NCI-H1417 (cell line): ENCODE measurements around the gene EFCAB6.

Source experiments
- DNase-seq, 3 experiments: peaks; one replicate each; lab custom pipeline; 2025; lab: John Stamatoyannopoulos, UW

EFCAB6 gene

DNA sequence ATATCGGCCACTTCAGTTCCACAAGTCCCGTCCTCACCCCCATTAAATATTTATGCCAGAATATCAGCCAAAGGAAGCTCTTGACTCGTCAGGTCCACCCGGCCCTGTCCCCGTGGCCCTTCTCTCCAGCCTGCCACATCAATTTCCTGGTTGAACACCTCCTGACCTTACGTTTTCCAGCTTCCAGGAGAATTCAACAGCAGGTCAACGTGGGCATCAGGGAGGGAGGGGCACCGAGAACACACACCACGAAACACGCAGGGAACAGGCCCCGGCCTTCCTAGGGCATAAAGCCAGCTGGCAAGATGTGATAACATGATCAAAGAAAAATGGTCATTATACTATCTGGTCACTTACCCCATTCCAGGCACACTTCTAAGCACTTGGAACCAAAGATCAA is 34.9 kb upstream of the EFCAB6 start:
- DNase-seq = no peak

DNA sequence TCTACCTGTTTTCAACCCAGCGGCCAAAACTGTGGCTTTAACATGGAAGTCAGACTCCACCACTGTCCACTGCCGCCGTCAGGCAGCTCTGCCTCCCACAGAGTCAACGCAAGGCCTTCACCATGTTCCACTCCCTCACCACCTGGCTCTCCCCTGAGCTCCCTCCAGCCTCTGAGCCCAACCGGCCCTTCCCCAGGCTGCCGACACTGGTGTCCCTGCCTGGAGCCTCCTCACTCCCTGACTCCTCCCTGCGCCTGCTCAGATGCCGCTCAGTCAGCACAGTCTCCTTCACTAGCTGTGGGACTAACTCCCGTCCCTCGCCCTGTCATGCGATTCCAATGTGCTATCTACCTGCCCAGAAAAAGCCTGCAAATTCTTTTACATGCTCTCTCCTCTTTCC is 33.9 kb upstream of the EFCAB6 start:
- no peak for DNase-seq

DNA sequence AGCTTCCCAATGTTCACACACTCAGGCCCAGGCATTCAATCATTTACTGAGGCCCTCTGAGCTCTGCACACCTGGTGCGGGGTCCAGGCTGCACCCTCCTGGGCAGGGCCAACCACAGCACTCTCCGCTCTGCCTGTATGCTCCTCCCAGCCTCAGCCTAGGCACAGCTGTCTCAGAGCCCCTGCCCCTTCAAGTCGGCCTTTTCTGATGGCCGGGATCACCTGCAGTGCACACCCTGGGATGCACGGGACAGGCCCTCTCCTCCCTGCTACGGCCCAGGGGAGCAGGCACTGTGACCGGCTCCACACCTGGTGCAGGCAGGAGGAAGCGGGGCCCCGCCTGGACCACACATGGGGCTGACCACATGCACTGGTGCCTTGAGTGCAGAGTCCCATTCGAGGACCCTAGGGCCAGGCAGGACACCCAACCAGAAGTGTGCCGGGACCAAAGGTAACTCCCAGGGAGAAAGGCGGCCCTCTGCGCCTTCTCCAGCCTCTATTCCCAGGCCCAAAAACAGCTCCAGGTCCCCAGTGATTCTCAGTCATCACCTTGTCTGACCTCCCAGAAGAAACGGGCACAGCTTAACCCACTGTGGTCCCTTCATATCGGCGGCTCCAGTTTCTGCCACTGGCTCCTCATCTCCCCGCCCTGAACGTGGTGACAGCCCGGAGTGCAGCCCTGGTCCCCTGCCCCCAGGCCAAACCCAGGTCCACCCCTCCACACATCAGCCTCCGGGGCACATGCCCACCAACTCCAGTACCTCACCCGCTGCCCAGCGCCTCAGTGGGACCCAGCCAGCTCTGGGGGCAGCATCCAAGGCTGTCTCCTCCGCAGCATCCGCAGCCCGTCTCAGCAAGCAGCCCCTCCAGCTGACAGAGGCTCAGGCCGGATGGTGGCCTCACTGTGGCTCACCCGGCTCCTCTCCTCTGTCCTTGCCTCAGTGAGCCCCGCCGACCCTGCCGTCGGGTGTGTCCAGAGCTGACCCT is 32.7 kb upstream of the EFCAB6 start:
- DNase-seq = no peak

DNA sequence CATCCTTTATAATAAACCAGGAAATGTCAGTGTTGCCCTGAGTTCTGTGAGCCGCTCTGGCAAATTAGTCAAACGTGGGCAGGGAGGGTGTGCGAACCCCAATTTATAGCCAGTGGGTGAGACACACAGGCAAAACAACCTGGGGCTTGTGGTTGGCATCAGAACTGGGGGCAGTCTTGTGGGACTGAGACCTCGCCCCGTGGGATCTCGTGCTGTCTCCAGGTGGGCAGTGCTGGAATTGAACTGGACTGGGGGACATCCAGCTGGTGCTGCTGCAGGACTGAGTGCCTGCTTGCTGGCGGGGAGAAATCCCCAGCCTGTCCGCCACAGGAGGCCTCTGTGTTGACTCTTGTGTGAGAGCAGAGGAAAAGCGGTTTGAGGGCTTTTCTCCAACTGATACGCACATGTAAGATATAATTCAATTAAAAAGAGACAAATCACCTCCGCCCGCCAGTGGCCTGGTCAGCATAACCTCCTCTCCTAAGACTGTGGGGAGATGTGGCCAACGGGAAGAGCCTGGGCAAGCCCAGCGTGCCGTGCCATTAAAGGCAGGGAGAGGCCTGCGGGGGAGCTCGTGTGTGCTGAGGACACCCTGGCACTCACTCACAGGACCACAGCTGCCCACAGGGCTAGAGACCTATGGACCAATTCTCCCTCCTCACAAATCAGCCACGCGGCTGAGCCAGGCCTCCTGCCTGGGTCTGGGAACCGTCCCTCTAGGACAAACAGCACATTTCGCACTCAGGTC is 31.9 kb upstream of the EFCAB6 start:
- DNase-seq = no peak

DNA sequence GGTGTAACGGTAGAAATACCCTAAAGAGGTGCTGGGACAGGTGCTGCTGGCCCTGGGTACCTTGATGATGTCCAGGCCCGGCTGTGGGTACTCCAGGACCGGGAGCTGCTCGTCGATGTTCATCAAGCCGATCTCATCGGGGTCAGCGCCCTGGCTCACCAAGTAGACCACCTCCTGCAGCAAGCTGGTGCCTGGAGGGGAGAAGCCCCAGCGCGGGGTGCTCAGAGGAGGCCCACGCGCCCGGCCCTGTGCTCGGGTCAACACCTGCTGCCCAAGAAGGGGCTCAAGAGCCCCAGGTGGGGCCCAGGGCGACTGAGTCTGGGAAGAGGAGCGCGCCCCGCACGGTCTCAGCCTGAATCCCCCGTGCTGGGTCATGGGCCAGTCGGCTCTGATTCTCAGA is 29.6 kb upstream of the EFCAB6 start:
- no peak for DNase-seq

DNA sequence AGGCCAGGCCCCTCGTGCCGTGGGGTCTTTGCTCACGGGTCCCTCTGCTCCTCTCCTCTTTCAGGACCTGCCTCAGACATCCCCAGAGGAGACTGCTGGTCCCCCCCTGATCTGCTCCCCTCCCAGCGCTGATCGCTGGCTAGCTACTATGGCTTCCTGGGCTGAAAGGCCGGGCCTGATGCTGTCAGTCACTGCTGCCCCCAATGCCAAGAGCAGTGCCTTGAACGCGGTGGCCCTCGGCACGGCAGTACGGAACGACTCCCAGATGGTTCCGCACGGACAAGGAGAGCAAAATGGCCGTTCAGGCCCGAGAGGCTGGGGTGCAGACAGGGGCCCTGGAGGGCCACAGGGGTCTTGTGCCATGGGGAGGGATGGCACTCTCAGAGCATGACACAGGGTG is 28.7 kb upstream of the EFCAB6 start:
- DNase-seq = no peak

DNA sequence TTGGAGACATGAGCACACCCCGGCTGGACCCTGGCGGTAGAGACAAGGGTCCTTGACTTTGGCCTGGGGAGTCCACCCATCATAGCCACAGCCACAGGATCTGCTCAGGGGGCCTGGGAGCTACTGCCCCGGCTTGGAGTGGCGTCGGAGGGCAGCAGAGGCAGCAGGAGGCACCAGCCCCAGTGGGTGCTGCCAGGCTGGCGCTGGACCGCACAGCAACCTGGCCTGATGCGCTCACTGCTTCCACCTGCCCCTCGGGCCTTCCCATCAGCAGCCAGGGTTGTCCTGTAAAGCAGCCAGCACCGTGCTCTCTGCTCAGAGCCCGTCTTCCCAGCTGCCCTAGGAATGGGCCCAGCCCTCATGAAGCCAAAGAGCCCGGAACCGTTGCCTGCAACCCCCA is 28.3 kb upstream of the EFCAB6 start:
- DNase-seq = no peak

DNA sequence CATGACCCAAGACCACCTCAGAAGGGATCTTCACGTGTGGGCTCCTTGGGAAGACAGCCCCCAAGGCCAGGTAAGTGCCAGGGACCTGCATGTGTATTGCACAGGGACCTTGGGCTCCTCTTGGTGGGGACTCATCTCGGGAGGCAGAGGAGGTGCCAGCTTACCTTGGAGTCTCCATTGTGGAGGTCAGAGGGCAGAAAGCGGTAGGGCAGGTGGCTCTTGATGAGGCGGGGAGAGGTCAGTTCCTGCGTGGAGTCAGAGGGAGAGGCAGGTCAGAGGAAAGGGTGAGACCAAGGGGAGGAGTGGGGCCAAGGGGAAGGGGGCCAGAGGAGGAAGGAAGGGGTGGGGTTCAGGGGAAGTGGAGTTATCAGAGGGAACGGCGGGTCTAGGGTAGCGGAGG is 27.7 kb upstream of the EFCAB6 start:
- DNase-seq = no peak

DNA sequence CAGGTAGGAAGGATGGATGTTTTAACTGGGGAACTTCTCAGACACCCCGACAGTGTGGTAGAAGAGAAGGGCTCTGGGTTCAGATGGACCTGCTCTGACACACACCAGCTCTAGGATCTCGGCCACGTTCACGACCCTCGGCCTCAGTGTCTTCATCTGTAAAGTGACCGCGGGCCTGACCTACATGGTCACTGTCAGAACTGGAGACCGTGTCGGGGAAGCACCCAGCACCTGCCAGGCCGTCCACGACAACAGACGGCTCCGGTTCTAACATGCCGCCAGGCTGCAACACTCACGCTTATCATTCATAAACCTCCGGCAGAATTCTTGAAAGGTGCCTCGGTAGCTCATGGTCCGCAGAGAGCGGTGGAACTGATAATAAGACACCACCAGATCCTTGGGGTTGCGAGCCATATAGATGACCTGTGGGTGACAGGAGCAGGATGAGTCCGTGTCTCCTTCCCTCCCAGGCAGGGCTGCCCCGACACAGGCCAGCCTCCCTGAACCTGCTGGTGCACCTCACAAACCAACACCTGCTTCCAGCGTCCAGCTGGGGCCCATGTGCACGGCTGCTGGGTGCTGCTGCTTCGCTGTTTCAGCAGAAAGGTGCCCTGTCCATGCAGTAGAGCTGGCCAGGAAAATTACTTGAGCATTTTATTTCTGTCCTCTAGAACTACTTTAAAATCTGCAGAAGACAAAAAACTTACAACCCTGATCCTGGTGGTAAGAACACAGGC is 26.6 kb upstream of the EFCAB6 start:
- no peak for DNase-seq

DNA sequence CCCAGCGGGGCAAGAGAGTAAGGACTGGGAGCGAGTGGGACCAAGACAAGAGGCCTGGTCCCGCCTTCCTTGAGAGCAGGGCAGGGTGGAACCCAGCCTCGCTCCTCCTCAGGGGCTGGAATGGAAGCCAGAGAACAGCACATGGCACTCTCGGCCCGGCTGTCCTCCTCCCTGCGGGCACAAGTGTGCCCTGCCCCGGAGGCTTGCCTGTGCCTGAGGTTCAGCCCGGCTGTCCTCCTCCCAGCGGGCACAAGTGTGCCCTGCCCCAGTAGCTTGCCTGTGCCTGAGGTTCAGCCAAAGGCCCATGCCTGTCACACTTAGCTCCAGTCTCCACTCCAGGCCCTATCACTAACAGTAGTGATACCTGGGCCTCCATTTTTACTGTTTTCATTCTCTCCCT is 26.1 kb upstream of the EFCAB6 start:
- no peak for DNase-seq

DNA sequence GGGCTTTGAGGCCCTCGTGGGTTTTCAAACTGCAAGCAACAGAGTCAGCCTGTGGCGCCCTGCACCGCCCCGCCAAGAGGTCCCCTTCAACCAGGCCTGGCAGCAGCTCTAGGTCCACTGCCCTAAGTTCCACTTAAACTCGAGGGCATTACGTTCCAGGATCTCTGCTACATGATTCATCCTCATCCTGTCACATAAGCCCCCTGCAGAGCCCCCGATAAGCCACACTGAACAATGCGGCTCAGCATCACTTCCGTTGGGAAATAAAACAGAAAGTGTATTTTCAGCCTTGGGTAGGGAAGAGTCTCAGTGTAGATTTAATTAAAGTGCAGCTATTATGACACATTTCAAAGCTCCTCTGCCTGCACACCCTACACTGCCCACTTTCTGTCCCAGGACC is 25.6 kb upstream of the EFCAB6 start:
- DNase-seq = no peak

DNA sequence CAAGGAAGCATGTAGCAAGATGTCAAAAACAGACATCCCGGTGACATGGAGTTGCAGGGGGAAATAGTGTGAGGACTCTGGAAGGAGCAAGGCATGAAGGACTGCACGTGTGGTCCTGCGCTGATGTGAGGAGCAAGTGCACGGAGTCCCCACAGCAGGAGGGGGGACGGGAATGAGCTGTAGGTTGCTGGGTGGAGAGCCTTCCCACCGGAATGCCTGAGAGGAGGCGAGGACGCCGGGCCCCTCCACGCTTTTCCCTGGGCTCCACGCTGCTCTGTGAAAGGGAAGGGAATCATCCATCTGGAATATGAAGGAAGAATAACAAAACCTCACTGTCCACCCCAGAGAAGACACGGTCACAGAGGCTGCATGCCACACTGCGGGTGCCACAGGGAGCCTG is 23.6 kb upstream of the EFCAB6 start:
- DNase-seq = no peak

DNA sequence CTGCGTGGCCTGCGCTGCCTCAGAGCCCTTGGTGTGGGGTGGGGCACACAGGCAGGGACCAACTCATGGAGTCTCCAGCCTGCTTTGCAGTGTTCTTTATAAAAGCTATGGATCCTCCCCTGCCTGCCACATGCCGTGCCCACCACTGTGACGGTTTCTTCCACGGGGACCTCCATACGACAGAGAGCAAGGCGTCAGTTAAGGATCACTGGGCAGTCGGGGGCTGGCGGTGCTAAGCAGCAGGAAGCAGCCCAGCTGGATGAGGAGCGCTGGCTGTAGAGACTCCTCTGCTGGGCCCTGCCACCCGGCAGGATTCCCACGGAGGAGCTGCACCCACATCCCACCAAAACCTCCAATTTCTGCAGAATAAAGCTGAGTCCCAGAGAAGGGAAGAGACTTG is 23.1 kb upstream of the EFCAB6 start:
- DNase-seq = no peak

DNA sequence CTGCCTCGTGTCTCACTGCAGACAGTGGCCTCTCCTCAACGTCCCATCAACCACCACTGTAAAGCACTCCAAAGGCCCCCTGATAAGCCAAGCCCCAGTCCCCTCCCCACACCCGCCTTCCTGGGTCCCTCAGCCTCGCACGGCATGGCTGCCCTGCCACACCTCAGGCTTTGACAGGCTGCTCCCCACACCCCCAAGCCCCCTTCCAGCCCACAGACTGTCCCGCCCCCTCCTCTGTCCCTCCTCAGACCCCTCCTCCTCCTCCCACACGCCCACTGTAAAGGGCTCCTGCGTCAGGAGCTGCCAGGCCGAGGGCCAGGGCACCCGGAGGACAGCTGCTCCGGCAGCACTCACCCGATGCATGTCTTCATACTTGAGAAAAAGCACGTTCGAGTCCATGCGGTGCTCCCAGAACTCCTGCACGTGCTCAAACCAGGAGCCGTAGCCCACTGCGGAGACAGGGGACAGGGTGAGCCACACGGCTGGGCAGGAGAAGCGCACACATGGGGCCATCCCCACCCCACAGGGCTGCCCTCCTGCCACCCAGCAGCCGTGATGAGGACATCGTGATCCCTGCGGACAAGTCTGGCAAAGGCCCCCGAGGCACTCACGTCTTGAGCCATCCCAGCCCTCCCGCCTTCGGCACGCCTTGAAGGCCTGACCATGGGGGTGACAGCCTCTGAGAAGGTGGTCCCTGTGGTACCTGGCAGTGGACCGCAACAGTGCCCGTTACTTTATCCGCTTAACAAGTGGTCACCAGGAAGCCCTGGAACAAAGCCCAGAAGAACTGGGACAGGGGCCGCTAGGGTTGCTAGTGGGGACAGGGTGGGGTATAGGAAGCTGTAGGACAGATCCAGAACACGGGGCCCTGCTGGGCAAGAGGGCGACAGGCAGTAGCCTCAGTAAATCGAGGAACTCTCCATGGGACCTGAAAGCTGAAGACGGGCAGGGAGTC is 21.5 kb upstream of the EFCAB6 start:
- DNase-seq = no peak

DNA sequence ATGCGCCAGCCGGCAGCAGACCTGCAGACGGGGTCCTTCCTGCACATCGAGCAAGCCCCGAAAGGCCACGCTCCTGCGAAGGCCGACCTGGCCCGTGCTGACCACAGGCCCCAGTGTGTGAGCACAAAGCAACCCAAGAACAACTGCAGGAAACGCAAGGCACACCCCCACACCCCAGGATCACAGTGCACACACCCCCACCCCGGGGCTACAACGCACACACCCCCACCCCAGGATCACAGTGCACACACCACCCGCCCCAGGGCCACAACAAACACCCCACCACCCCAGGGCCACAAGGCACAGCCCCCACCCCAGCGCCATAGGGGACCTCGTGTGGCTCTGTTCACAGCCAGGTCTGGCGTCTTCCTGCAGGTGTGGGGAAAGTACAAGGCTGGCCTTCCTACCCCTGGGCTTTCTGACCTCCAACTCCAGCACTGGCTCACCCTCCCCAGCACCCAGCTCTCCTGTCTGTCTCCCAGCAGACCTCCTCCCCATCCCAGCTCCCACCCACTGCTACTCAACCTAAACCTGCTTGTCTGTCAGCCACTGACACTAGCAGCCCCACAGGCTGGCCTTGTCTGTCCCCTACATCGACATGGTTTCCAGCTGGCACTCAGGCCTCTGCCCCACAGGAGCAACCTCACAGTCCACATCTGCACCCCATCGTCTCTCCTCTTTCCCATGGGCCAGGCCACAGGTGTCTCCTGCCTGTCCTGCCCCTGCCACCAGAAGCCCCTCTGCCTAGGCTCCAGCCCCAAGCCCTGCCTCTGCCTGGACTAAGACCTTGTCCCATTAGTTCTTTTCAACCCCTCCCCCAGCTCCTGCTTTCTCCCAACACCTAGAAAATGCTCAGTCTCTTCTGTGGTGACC is 20.5 kb upstream of the EFCAB6 start:
- DNase-seq = no peak

DNA sequence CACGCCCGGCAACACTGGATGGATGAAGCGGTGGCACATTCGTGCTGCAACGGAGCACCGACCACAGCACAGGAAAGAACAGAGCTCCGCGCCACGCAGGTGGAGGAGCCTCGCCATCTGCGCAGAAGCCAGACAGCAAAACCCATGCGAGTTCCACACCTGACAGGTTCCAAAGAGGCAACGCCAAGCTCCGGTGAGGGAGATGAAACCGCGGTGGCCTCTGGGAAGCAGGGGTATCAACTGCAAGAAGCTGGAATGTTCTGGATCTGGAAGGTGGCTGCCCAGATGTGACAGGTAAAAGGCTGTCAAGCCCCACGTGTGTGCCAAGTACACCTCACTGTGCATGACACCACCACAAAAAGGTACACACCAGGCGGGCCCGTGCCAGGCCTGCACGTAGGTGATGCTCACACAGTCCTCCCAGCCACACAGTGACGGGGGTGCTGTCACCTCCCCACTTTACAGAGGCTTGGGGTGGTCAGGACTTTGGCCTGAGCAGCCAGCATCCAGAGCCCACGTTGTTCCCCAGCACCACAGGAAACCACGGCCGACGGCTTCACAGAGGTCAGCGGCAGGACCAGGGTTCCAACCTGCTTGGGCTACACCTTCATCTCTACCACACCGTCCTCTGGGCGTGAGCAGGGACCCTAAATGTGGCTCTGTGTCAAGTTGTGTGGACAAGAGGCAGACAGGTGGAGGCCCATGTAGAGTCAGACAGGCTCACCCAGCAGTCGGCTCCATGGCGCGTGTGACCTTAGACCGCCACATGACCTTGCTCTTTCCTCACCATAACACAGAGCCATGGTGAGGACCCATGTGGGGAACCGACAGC is 19.7 kb upstream of the EFCAB6 start:
- DNase-seq = no peak

DNA sequence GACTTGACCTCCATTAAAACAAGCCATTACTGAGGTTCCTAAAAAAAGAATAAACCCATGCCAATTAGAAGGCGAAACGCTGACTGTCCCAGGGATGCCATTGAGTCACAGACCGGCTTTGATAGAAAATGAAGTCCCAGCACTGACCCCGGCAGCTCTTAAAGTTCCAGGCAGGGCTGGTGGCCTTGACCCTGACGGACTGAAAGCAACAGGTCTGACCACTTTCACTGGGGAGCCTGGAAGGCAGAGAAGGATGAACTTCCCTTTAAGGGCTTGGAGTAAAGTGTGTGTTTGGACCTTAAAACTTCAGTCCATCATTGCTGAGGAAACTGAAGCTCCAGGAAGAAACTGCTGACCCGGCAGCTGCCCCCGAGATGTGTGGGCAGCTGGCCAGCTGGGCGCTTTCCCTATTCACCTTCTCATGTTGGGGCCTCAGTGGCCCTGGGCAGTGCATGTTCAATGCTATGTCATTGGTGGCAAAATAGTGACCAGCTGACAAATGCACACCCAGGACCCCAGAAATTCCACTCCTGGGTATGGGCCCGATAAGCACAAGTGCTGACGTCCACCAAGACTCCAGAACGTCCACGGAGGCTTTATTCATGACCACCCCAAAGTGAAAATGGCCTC is 18.9 kb upstream of the EFCAB6 start:
- DNase-seq = no peak

DNA sequence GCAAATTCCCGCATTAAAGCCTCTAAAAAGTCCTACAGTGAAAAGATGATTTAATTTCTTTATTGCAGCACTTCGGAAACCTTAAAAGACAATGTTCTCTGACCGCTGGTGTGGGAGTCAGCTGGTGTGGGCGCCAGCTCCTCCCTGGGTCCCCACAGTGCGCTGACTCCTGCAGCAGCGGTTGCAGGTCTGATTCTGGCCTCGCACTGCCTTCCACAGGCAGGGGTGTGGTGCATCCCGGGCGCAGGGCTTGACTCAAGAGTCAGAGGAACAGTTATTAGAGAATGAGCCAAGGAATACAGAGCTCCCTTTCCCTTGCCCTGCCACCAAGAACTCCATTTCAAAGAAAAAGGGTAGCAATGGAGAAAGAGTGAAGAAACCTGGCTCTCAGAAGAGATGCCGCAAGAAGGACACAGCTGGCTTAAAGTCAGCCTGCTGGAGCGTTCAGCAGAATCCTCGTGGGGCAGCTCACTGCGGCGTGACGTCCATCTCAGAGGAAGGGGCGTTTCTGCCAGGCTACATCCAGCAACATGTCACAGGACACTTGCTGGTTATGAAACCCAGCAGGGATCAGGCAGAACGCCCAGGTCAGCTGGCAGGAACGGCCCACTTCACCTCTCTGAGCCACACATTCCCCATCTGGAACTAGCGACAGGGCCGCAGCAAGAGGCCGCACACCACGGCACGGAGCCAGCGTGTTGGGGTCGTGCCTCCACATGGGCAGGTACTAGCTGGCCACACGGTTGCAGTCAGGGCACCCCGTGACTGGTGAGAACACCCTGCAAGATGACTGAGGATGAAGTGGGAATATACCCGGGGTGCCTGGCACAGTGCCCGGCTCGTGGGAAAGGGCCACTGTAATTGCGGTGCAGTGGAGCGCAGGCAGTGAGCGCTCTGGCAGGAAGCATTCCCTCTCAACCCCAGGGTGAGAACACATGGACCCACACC is 18.1 kb upstream of the EFCAB6 start:
- no peak for DNase-seq
